ENCODE results near the gene CRELD1. TPM values are rescaled to one million over a fixed set of nuclear protein-coding genes. Genes with fewer than 3 reads are reported as not detected.

The CRELD1 gene
- total and polyA plus RNA-seq, 2 of the 13 experiments (the other 11 are each of a cell fraction or from before 2014, with no cell fraction given) = 27.1 to 61.9 TPM

- peak; percentile 63 for TF ChIP-seq SAFB2 (CRISPR knock-in tag; IDR thresholded peaks at IDR 0.05; ENCODE audit: borderline replicate concordance, low read depth)
- TF ChIP-seq SP2 (CRISPR knock-in tag; IDR thresholded peaks at IDR 0.05) = no peak; the same call in 1 of the 2 replicates
- no peak for TF ChIP-seq TBL1XR1 (IDR thresholded peaks at IDR 0.05; ENCODE audit: borderline replicate concordance, low read length, partially characterized antibody)
- no peak for TF ChIP-seq ZKSCAN1 (IDR thresholded peaks at IDR 0.05; ENCODE audit: low read length)
- TF ChIP-seq RFX3 (CRISPR knock-in tag; IDR thresholded peaks at IDR 0.05) = no peak
- TF ChIP-seq MLX (CRISPR knock-in tag; IDR thresholded peaks at IDR 0.05) = no peak
- TF ChIP-seq ZBTB2 (CRISPR knock-in tag; IDR thresholded peaks at IDR 0.05; ENCODE audit: low read depth) = peak; percentile 12; the same call in 1 of the 2 replicates
- 0 out of 2 replicates have a peak, but pooled peaks have one; percentile 25 for TF ChIP-seq TFDP2 (CRISPR knock-in tag; IDR thresholded peaks at IDR 0.05)
- TF ChIP-seq ZNF614 (CRISPR knock-in tag; IDR thresholded peaks at IDR 0.05; ENCODE audit: borderline replicate concordance) = no peak
- TF ChIP-seq ARID3A (IDR thresholded peaks at IDR 0.05; ENCODE audit: low read depth, low read length) = no peak
- TF ChIP-seq ZBTB46 (CRISPR knock-in tag; IDR thresholded peaks at IDR 0.05; ENCODE audit: borderline replicate concordance) = no peak
- TF ChIP-seq ZNF788 (CRISPR knock-in tag; IDR thresholded peaks at IDR 0.05; ENCODE audit: borderline replicate concordance) = peak; percentile 79; the same call in 1 of the 2 replicates
- TF ChIP-seq ZBTB14 (CRISPR knock-in tag; IDR thresholded peaks at IDR 0.05) = peak; percentile 70
- no peak for TF ChIP-seq PBX3 (CRISPR knock-in tag; IDR thresholded peaks at IDR 0.05; ENCODE audit: borderline replicate concordance)
Observed at GRCh38 chr3:9932843-9933560, 632 bp upstream of the CRELD1 start (continued).
